Mammary epithelial cell (primary cell): ENCODE data around the gene IL17A.

Experiments
- EZH2 ChIP-seq: IDR thresholded peaks from 2 replicates; pipeline ENCODE4 v1.6.1; 2012; ENCODE audit warnings: low read length, inconsistent platforms, borderline replicate concordance
- TF ChIP-seq, protein P1 (sequence below), 2 donors: IDR thresholded peaks in 1 of 2; conservative IDR thresholded peaks in 1 of 2; 2 replicates each; pipeline ENCODE4 v1.5.1; 2011 to 2012; ENCODE audit warnings: inconsistent platforms in 2 of 2, low read length in 2 of 2, mild to moderate bottlenecking in 2 of 2, control low read depth in 1 of 2, low read depth in 1 of 2; ENCODE audit not compliant: insufficient read depth in 1 of 2; ENCODE audit errors: extremely low read depth in 1 of 2

DNA sequence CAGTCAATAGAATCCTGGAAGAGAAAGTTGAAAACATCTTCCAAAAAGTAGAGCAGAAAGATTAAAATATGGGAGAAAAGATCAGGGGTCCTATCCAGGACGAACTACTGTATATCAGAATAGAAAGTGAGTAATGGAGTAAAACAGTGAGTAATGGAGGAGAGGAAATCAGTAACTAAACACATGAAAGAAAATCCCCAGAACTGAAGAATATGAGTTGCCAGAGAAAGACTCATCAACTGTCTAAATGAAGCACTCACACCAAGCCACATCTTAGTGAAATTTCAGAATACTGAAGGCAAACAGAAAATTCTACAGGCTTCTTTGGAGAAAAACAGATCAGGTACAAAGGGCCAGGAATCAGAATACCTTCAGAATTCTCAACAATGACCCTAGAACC is 14.9 kb downstream of the IL17A start:
- TF ChIP-seq, protein P1, sequence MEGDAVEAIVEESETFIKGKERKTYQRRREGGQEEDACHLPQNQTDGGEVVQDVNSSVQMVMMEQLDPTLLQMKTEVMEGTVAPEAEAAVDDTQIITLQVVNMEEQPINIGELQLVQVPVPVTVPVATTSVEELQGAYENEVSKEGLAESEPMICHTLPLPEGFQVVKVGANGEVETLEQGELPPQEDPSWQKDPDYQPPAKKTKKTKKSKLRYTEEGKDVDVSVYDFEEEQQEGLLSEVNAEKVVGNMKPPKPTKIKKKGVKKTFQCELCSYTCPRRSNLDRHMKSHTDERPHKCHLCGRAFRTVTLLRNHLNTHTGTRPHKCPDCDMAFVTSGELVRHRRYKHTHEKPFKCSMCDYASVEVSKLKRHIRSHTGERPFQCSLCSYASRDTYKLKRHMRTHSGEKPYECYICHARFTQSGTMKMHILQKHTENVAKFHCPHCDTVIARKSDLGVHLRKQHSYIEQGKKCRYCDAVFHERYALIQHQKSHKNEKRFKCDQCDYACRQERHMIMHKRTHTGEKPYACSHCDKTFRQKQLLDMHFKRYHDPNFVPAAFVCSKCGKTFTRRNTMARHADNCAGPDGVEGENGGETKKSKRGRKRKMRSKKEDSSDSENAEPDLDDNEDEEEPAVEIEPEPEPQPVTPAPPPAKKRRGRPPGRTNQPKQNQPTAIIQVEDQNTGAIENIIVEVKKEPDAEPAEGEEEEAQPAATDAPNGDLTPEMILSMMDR (conservative IDR thresholded peaks at IDR 0.05 in 1 of 2, IDR thresholded peaks at IDR 0.05 in 1 of 2; ENCODE audit: extremely low read depth in 1 of 2, insufficient read depth in 1 of 2, low read depth in 1 of 2, low read length in 2 of 2), result no peak
- TF ChIP-seq EZH2, result no peak
